ENCODE data around the gene RSRP1.

RSRP1 gene

GRCh38 chr1:25217015-25217414 lies 30.2 kb downstream of the RSRP1 start:
- no peak for DNase-seq

GRCh38 chr1:25216123-25216522 lies 31.1 kb downstream of the RSRP1 start:
- DNase-seq = no peak

- no peak for DNase-seq
These were observed 34.5 kb downstream of the RSRP1 start for GRCh38 chr1:25212725-25213124.

DNA sequence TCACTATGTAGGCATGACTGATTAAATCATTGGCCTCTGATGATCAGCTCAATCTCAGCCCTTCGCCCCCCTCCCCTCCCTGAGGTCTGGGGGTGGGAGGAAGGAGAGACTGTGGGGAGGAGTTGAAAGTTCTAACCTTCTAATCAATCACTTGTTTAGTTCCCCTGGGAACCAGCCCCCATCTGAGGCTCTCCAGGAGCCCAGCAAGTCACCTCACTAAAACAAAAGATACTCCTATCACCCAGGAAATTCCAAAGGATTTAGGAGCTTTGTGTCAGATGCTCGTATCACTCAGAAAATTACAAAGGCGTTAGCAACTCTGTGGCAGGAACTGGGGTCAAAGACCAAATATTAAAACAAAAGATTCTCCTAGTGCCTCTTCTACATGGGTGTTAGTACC lies 36.5 kb downstream of the RSRP1 start:
- no peak for DNase-seq

DNA sequence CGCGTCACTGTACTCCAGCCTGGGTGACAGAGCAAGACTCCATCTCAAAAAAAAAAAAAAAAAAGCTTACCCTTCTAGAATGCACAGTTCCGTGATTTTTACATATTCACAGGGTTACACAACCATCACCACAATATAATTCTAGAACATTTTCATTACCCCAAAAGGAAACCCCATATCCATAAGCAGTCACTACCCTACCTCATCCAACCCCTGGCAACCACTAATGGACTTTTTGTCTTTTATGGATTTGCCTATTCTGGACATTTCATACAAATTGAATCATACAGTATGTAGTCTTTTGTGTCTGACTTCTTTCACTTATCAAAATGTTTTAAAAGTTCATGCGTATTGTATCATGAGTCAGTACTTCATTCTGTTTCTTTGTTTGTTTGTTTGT lies 37.7 kb downstream of the RSRP1 start:
- DNase-seq = no peak

DNA sequence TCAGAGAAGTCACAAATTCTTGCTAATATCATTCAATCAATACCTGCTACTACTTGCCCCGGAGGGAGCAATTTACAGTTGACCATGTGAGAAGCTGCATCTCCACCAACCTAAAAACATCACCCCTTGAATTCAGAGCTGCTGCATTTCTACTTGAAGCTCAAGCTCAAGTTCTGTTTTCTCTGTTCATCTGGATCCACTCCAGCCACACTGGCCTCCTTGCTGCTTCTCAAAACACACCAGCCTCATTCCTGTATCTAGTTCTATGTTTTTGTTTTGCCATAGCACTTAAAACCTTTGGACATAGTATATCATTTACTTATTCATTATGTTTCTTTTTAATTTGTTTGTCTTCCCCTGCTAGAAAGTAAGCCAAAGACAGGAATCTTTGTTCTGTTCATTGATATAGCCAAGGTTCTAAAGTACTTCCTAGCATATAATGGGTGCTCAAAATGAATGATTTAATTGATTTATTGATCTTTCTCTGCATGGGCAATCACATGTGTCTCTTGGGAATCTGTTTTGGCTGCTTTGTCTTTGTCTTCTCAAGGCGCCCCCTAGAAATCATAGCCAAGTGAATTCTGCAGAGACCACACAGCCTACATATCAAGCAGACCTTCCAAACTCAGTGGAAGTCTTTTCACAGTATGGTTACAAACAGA lies 38.6 kb downstream of the RSRP1 start:
- no peak for DNase-seq

- no peak for DNase-seq
These were observed 39.2 kb downstream of the RSRP1 start for GRCh38 chr1:25208092-25208491.

GRCh38 chr1:25206201-25206600 lies 41.1 kb downstream of the RSRP1 start:
- no peak for DNase-seq

- DNase-seq = no peak
These were observed 41.5 kb downstream of the RSRP1 start for GRCh38 chr1:25205786-25206185.

- no peak for DNase-seq
These were observed 42.3 kb downstream of the RSRP1 start for GRCh38 chr1:25204797-25205480.

DNA sequence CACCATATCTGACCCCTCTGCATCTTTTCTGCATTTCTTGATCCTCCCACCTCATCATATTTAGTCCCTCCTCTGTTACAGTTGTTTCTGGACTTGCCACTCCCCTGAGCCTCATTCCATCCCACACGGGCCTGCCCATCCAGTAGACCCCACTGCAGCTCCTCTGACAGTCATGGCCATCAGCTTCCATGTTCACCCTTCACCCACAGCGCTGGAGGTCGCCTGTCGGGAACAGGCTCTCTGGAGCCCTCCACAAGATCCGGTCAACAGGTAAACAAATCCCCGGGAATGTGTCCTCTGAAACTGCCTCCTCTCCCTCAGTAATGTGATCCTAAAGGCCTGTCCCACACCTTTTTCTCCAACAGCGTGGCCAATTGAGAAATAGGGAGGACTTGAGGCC lies 46.2 kb downstream of the RSRP1 start:
- DNase-seq = no peak

DNA sequence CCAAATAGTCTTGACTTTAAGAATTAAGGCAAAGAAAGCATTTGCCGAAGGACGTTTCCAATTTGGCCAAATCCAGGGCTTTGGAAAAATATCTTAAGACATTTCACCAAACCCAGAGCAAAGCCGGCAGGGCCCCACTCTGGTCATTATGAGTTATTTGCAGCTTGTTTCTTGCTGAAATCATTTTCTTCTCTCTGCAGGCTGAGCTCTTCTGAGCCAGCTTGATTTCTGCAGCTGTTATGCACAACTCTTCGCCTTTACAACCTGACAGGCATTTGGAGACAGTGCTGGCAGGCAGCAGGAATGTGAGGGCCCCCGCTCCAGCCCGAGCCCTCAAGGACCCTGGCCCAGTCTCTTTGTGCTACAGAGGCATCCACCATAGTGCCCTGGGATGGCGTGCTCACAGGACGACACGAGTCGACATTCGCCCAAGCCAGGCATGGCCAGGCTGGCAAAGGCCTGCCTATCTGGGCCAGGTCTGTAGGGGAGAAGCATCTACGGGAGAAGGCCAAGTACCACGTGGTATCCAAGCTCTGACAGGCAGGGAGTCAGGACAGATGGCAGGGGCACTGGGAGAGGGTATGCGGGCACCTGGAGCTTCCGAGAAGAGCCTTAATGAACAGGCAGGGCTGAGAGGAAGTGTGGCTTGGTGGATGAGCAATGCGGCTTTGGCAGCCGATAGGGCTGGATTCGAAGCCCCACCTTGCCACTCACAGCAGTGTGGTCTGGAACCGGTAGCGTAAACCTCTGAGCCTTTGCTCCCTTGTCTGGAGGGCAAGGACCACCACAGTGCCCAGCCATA lies 47.2 kb downstream of the RSRP1 start:
- no peak for DNase-seq

GRCh38 chr1:25198663-25199252 lies 48.5 kb downstream of the RSRP1 start:
- DNase-seq = no peak

DNA sequence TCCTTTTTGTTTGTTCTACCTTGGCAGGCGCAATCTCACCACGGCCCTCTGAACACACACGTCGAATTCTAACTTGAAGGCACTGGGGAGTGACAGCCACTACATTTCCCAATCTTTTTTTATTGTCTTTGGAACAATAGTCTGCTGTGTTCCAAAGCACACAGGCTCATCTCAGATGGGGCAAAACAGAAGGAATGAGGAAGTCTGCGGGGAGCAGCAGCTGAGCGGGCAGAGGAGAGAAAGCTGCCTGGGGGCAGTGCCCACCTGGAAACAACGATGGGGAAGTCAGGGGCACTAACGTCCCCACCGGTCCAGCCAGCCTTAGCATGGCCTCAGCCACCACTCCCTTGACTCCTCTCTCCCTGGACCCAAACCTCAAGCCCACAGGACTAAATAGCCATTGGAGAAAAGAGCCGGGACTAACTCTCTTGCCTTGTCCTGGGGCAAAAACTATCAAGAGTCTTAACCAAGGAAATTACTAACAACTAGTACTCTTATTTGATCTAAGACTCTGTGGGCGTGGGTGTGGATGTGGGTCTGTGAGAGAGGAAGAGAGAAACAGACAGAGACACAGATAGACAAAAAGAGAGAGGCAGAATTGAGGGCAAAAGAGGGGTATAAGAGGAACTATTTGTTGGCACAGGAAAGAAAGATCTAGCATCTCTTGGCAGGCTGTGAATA lies 49.1 kb downstream of the RSRP1 start:
- DNase-seq = no peak

- no peak for DNase-seq
These were observed 49.8 kb downstream of the RSRP1 start for GRCh38 chr1:25197235-25197975.

- DNase-seq = no peak
These were observed 50.4 kb downstream of the RSRP1 start for GRCh38 chr1:25196830-25197229.

DNA sequence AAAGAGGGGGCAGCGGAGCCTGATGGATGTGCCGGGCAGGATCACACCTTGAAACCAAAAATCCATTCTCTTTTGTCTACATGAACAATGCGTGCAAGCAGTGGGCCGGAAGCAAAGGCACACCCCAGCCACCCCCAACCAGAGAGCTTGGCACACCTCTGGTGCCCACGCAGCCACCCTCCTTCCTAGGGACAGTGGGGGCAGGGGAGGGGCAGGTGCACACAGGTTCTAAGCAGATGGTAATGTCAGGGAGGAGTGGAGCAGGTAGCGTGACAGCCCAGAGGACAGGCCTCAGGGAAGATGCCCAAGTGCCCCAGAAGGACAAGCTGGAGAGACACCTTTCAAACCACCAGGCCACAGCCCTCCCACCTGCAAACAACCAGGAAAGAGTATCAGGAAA lies 51.4 kb downstream of the RSRP1 start:
- no peak for DNase-seq

DNA sequence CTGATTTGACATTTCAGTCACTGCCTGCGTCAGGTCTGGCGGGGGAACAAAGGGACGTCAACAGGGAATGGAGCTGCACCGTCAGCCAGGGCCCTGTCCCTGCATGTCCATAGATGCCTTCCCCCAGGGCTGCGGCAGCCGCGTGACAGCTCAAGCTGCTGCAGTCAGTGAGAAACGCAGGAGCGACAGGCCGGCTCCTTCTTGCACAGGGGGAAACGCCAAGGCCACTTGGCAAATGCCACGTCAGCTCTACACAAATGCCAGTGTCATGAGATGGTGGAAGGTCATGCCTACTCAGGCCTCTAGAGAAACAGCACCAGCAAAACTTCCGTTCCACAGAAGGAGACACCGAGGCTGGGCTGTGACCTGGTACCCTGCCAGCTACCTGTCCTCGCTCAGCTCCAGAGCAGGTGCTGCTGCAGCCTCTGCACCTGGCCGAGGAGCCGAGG lies 52.7 kb downstream of the RSRP1 start:
- no peak for DNase-seq

DNA sequence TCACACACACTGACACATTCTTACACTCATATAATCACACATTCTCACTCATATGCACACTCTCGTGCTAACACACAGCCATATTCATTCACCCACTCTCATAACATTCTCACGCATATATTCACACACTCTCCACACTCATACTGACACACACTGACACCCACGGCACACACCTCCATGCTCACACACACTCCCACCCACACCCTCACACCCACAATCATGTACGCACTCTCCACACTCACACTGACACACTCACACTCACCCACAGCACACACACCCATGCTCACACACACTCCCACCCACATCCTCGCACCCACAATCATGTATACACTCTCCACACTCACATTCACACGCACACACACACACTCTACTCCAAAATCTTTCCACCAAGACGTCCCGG lies 53.2 kb downstream of the RSRP1 start:
- no peak for DNase-seq

GRCh38 chr1:25193229-25193628 lies 54.0 kb downstream of the RSRP1 start:
- no peak for DNase-seq

All from cortex of kidney (tissue), 1 donor.